GM12878 (cell line): ENCODE data around the gene FAIM. TPM values are rescaled to one million over a fixed set of nuclear protein-coding genes. Genes with fewer than 3 reads are reported as not detected.

Experiments
- ATAC-seq: fragments of 200-7000 bp; cut with Tn5 transposase; 3 replicates; pipeline ENCODE4 v1.9.1; 2020; ENCODE audit warnings: mild to moderate bottlenecking, moderate library complexity
- BruUV-seq: library from RNA; stranded (reverse); fragments of 400-500 nt; replicated peaks from 2 replicates; lab custom pipeline; 2021; lab: Mats Ljungman, UMichigan
- CTCF ChIA-PET: fragments of 300-600 bp; sonication (Branson Sonifier 250); formaldehyde crosslinking; extraction: SDS; loops from one replicate; lab custom pipeline; 2021; ENCODE audit warnings: inconsistent platforms; lab: Yijun Ruan, JAX
- POLR2A ChIA-PET: fragments of 350-600 bp; formaldehyde crosslinking; extraction: SDS; loops from one replicate; lab custom pipeline; 2021; ENCODE audit warnings: inconsistent platforms; lab: Charles Lee
- RAD21 ChIA-PET: fragments of 300-600 bp; sonication (Branson Sonifier 250); formaldehyde crosslinking; loops from one replicate; lab custom pipeline; 2023; ENCODE audit warnings: antibody characterized with exemption; ENCODE audit not compliant: unreplicated experiment; lab: Charles Lee
- SMC1A ChIA-PET: fragments of 300-600 bp; sonication (Branson Sonifier 250); formaldehyde crosslinking; loops from one replicate; lab custom pipeline; 2023; ENCODE audit not compliant: unreplicated experiment, uncharacterized antibody; lab: Charles Lee
- DNase-seq: peaks from one replicate; pipeline ENCODE4 v3.0.0-alpha.2; 2011; ENCODE audit warnings: low read depth, low spot score
- FAIRE-seq: peaks from 3 replicates; lab custom pipeline; 2011; peaks lifted over from hg19 to GRCh38; lab: Jason Lieb, UNC
- H2AFZ ChIP-seq: 2 replicates; pipeline ENCODE4 v1.6.0; 2011; ENCODE audit warnings: low read depth, low read length, control low read depth; ENCODE audit not compliant: control insufficient read depth
- H3K27ac ChIP-seq: 2 replicates; pipeline ENCODE4 v1.5.1; 2011; ENCODE audit warnings: control low read depth; ENCODE audit not compliant: control insufficient read depth, insufficient read depth
- H3K27me3 ChIP-seq, 2 experiments: replicated peaks in 1 of 2; 2 replicates each; pipeline versions ENCODE4 v1.6.0 to v1.6.1; 2011; ENCODE audit warnings: low read length in 1 of 2; ENCODE audit not compliant: control insufficient read depth in 2 of 2, insufficient read depth in 2 of 2
- H3K36me3 ChIP-seq, 2 experiments: 2 replicates each; pipeline ENCODE4 v1.5.1; 2011; ENCODE audit warnings: low read length in 1 of 2; ENCODE audit not compliant: control insufficient read depth in 2 of 2, insufficient read depth in 2 of 2
- H3K4me1 ChIP-seq: 2 replicates; pipeline ENCODE4 v1.6.1; 2011; ENCODE audit warnings: mild to moderate bottlenecking, low read length, moderate library complexity, mixed read lengths; ENCODE audit not compliant: control insufficient read depth, insufficient read depth
- H3K4me2 ChIP-seq: 2 replicates; pipeline ENCODE4 v1.6.0; 2011; ENCODE audit warnings: control low read depth; ENCODE audit not compliant: control insufficient read depth, insufficient read depth
- H3K4me3 ChIP-seq: fragments of 200-600 bp; sonication (generic); 2 replicates; pipeline ENCODE4 v1.5.1; 2016
- H3K79me2 ChIP-seq: 2 replicates; pipeline ENCODE4 v1.6.0; 2011; ENCODE audit warnings: low read length; ENCODE audit not compliant: control insufficient read depth, insufficient read depth
- H3K9ac ChIP-seq: 2 replicates; pipeline ENCODE4 v1.8.0; 2011; ENCODE audit warnings: low read length, control low read depth, mixed read lengths; ENCODE audit not compliant: control insufficient read depth, insufficient read depth
- H3K9me3 ChIP-seq: replicated peaks from 3 replicates; pipeline ENCODE4 v1.5.1; 2011; ENCODE audit warnings: mild to moderate bottlenecking, low read length; ENCODE audit not compliant: control insufficient read depth, insufficient read depth
- H4K20me1 ChIP-seq: 2 replicates; pipeline ENCODE4 v1.6.0; 2011; ENCODE audit not compliant: control insufficient read depth, insufficient read depth
- GABPA ChIP-seq: IDR thresholded peaks from 2 replicates; pipeline ENCODE4 v1.6.1; 2014; ENCODE audit warnings: antibody characterized with exemption, low read depth, mild to moderate bottlenecking, inconsistent platforms
- GATAD2B ChIP-seq: fragments of 450-650 bp; conservative IDR thresholded peaks from 2 replicates; pipeline ENCODE4 v1.6.1; 2017; ENCODE audit warnings: low read depth, mild to moderate bottlenecking, moderate library complexity
- MEF2B ChIP-seq: fragments of 450-650 bp; IDR thresholded peaks from 2 replicates; pipeline ENCODE4 v1.6.1; 2018; ENCODE audit warnings: mild to moderate bottlenecking, moderate library complexity; ENCODE audit not compliant: partially characterized antibody, poor library complexity, severe bottlenecking
- PBX3 ChIP-seq: IDR thresholded peaks from 2 replicates; pipeline ENCODE4 v1.6.1; 2011; ENCODE audit warnings: mild to moderate bottlenecking, low read depth, low read length, moderate library complexity; ENCODE audit not compliant: insufficient replicate concordance
- RELA ChIP-seq: fragments of 450-650 bp; IDR thresholded peaks from 2 replicates; pipeline ENCODE4 v1.8.0; 2014; ENCODE audit warnings: borderline replicate concordance; ENCODE audit not compliant: partially characterized antibody
- TAF1 ChIP-seq: IDR thresholded peaks from 2 replicates; pipeline ENCODE4 v1.6.1; 2011; ENCODE audit warnings: mild to moderate bottlenecking, low read depth, low read length, borderline replicate concordance
- WGBS: methylation state at CpG from one replicate; pipeline ENCODE4 v1.1.6; 2016; ENCODE audit warnings: low lambda C conversion rate; ENCODE audit not compliant: insufficient replicate concordance, insufficient coverage; ENCODE audit errors: missing lambda C conversion rate; 5-methylcytosine and 5-hydroxymethylcytosine counted together
- in situ Hi-C: fragments of 300-500 bp; cut with MboI; formaldehyde crosslinking; loops from 9 replicates; pipeline ENCODE4 v1.14.3; 2018; ENCODE audit warnings: mixed read lengths
- intact Hi-C: fragments of 100-400 bp; cut with micrococcal nuclease; formaldehyde crosslinking; loops from one replicate; pipeline ENCODE4 v1.14.2; 2022; ENCODE audit not compliant: unreplicated experiment
- polyA plus RNA-seq, 11 experiments: library from polyadenylated mRNA; depleted of rRNA in 4 of 11; unstranded in 6 of 11; stranded (reverse) in 5 of 11; fragments of >200 nt; fragmentation: Nextera tagmentation in 4 of 11; fragmentation: Illumina TruSeq in 1 of 11; extraction: Ambion mirVana in 4 of 11; extraction: Trizol in 1 of 11; gene quantifications; 1 replicate in 1 of 11; 2 replicates in 10 of 11; pipeline versions ENCODE4 v1.2.1 to v1.2.3, GENCODE V29; 2011 to 2016; ENCODE audit warnings: inconsistent platforms in 2 of 11, missing spikeins in 2 of 11, low read depth in 1 of 11
- total RNA-seq, 4 experiments: library from RNA; depleted of rRNA in 3 of 4; stranded (reverse); fragments of >200 nt in 3 of 4; fragmentation: Illumina TruSeq in 1 of 4; extraction: Trizol in 1 of 4; gene quantifications; 2 replicates each; pipeline versions ENCODE4 v1.2.1 to v1.2.3, GENCODE V29; 2013 to 2021
- TF ChIP-seq, protein P1 (sequence below): fragments of 450-650 bp; IDR thresholded peaks from 2 replicates; pipeline ENCODE4 v1.6.1; 2016; ENCODE audit warnings: mild to moderate bottlenecking
- TF ChIP-seq, protein P2 (sequence below): IDR thresholded peaks from 2 replicates; pipeline ENCODE4 v1.6.1; 2011; ENCODE audit warnings: borderline replicate concordance, low read depth, mild to moderate bottlenecking, moderate library complexity, mixed read lengths, low read length; ENCODE audit not compliant: insufficient read depth; ENCODE audit errors: extremely low read length
- TF ChIP-seq, protein P3 (sequence below): IDR thresholded peaks from 2 replicates; pipeline ENCODE4 v1.6.1; 2012; ENCODE audit warnings: low read depth, low read length, improper control_type of control experiment

Gene FAIM
- total and polyA plus RNA-seq, 10 of the 15 experiments (the other 5 are each of a cell fraction or from before 2014, with no cell fraction given): 9.3 to 34.0 (median 23.5) TPM

- H3K27ac ChIP-seq: no peak overlapping the region
- BruUV-seq: TSS peak; percentile 83
These were observed 1.3 kb downstream of the FAIM start for GRCh38 chr3:138609898-138610266.

More at GRCh38 chr3:138609898-138610266, 1.3 kb downstream of the FAIM start:
- ChIA-PET SMC1A (interaction anchor here (1.5 kb wide), 1 partner anchor 77 kb away, joined by 4 read pairs; no protein-coding TSS in a partner anchor), POLR2A (interaction anchor here (1.2 kb wide), 1 partner anchor 16 kb away, joined by 3 read pairs; no protein-coding TSS in a partner anchor), CTCF (interaction anchor here (1.6 to 3.4 kb wide), 3 partner anchors 16 to 306 kb away, joined by 7 to 20 read pairs (median 11); partner anchors contain the start of gene CEP70), RAD21 (interaction anchor here (1.6 kb wide), 2 partner anchors 12 to 16 kb away, joined by 3 read pairs; partner anchors contain the start of gene CEP70)
- intact Hi-C loops (no loop called here), in situ Hi-C loops (no loop called here)
- peak overlapping the region; percentile 98 for H2AFZ ChIP-seq
- no peaks in the 10 kb centered on the region for H3K9me3 ChIP-seq
- H3K9ac ChIP-seq: peak overlapping the region; percentile 84; the same call in 1 of the 2 replicates
- DNase-seq (no peak), FAIRE-seq (no peak), ATAC-seq (no peak)
- no peaks in the 10 kb centered on the region for H3K36me3 ChIP-seq
- H3K4me3 ChIP-seq: peak overlapping the region; percentile 68
- H3K27me3 ChIP-seq: no peaks in the 10 kb centered on the region
- H4K20me1 ChIP-seq: no peaks in the 10 kb centered on the region
- no peaks in the 10 kb centered on the region for H3K79me2 ChIP-seq
- H3K4me1 ChIP-seq: peaks cover 5% of the 10 kb centered on the region
- H3K4me2 ChIP-seq: peak overlapping the region; percentile 99
- TF ChIP-seq, protein P1, sequence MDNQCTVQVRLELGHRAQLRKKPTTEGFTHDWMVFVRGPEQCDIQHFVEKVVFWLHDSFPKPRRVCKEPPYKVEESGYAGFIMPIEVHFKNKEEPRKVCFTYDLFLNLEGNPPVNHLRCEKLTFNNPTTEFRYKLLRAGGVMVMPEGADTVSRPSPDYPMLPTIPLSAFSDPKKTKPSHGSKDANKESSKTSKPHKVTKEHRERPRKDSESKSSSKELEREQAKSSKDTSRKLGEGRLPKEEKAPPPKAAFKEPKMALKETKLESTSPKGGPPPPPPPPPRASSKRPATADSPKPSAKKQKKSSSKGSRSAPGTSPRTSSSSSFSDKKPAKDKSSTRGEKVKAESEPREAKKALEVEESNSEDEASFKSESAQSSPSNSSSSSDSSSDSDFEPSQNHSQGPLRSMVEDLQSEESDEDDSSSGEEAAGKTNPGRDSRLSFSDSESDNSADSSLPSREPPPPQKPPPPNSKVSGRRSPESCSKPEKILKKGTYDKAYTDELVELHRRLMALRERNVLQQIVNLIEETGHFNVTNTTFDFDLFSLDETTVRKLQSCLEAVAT: peak; percentile 84; the same call in 1 of the 2 replicates
- TF ChIP-seq PBX3 (no peak), GATAD2B (no peak), TAF1 (no peak), RELA (no peak), GABPA (no peak), MEF2B (no peak)
- TF ChIP-seq, protein P2, sequence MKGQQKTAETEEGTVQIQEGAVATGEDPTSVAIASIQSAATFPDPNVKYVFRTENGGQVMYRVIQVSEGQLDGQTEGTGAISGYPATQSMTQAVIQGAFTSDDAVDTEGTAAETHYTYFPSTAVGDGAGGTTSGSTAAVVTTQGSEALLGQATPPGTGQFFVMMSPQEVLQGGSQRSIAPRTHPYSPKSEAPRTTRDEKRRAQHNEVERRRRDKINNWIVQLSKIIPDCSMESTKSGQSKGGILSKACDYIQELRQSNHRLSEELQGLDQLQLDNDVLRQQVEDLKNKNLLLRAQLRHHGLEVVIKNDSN: no peak
- TF ChIP-seq, protein P3, sequence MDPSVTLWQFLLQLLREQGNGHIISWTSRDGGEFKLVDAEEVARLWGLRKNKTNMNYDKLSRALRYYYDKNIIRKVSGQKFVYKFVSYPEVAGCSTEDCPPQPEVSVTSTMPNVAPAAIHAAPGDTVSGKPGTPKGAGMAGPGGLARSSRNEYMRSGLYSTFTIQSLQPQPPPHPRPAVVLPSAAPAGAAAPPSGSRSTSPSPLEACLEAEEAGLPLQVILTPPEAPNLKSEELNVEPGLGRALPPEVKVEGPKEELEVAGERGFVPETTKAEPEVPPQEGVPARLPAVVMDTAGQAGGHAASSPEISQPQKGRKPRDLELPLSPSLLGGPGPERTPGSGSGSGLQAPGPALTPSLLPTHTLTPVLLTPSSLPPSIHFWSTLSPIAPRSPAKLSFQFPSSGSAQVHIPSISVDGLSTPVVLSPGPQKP: no peak
- 18% methylated on average over 6 of the region's 6 CpGs for WGBS
